Neural progenitor cell (in vitro differentiated cells): ENCODE data around the gene SYNE3. TPM values are rescaled to one million over a fixed set of nuclear protein-coding genes. Genes with fewer than 3 reads are reported as not detected.

Experiments
- DNase-seq: peaks from one replicate; pipeline ENCODE4 v3.0.0-alpha.2; 2016; ENCODE audit warnings: low spot score
- H2AFZ ChIP-seq: fragments of 200-600 bp; sonication (generic); replicated peaks from 2 replicates; pipeline ENCODE4 v1.6.1; 2016; ENCODE audit warnings: antibody characterized with exemption
- H3F3A ChIP-seq: fragments of 200-600 bp; sonication (generic); 2 replicates; pipeline ENCODE4 v1.6.1; 2016; ENCODE audit warnings: antibody characterized with exemption, low read depth
- H3K27ac ChIP-seq: fragments of 200-600 bp; sonication (generic); 2 replicates; pipeline ENCODE4 v1.5.1; 2016; ENCODE audit warnings: mild to moderate bottlenecking
- H3K27me3 ChIP-seq: fragments of 200-600 bp; sonication (generic); 2 replicates; pipeline ENCODE4 v1.6.1; 2016; ENCODE audit warnings: mild to moderate bottlenecking, moderate library complexity
- H3K36me3 ChIP-seq: fragments of 200-600 bp; sonication (generic); 2 replicates; pipeline ENCODE4 v1.5.1; 2016
- H3K4me1 ChIP-seq: fragments of 200-600 bp; sonication (generic); 2 replicates; pipeline ENCODE4 v1.6.1; 2016; ENCODE audit warnings: mixed run types
- H3K4me2 ChIP-seq: fragments of 200-600 bp; sonication (generic); 2 replicates; pipeline ENCODE4 v1.6.1; 2016
- H3K4me3 ChIP-seq: fragments of 200-600 bp; sonication (generic); 2 replicates; pipeline ENCODE4 v1.5.1; 2016
- H3K79me2 ChIP-seq: fragments of 200-600 bp; sonication (generic); 2 replicates; pipeline ENCODE4 v1.6.1; 2016; ENCODE audit warnings: low read depth
- H3K9ac ChIP-seq: fragments of 200-600 bp; sonication (generic); 2 replicates; pipeline ENCODE4 v1.6.1; 2016
- H3K9me3 ChIP-seq: fragments of 200-600 bp; sonication (generic); 2 replicates; pipeline ENCODE4 v1.5.1; 2016; ENCODE audit warnings: low read depth
- H4K20me1 ChIP-seq: fragments of 200-600 bp; sonication (generic); 2 replicates; pipeline ENCODE4 v1.6.1; 2016; ENCODE audit warnings: low read depth
- H3K27ac Mint-ChIP-seq: 3 replicates; pipeline ENCODE4 v1.8.0; 2021; ENCODE audit warnings: mixed read lengths
- H3K27me3 Mint-ChIP-seq: 2 replicates; pipeline ENCODE4 v1.8.0; 2022; ENCODE audit warnings: low read depth, mild to moderate bottlenecking, inconsistent platforms, moderate library complexity, mixed read lengths; ENCODE audit not compliant: insufficient read depth
- H3K36me3 Mint-ChIP-seq: 3 replicates; pipeline ENCODE4 v1.8.0; 2021; ENCODE audit warnings: mixed read lengths
- H3K4me1 Mint-ChIP-seq: 3 replicates; pipeline ENCODE4 v1.8.0; 2021; ENCODE audit warnings: mixed read lengths
- H3K4me3 Mint-ChIP-seq: 3 replicates; pipeline ENCODE4 v1.8.0; 2021; ENCODE audit warnings: mild to moderate bottlenecking, moderate library complexity, mixed read lengths
- H3K9me3 Mint-ChIP-seq: 3 replicates; pipeline ENCODE4 v1.8.0; 2020; ENCODE audit warnings: mixed read lengths
- EZH2 ChIP-seq: fragments of 200-600 bp; sonication (generic); IDR thresholded peaks from 2 replicates; pipeline ENCODE4 v1.6.1; 2017; ENCODE audit warnings: antibody characterized with exemption, mild to moderate bottlenecking, moderate library complexity
- EZH2phosphoT487 ChIP-seq: fragments of 200-600 bp; sonication (generic); IDR thresholded peaks from 2 replicates; pipeline ENCODE4 v1.6.1; 2017; ENCODE audit warnings: antibody characterized with exemption
- total RNA-seq: library from RNA; depleted of rRNA; stranded (reverse); fragments of >200 nt; gene quantifications from 2 replicates; pipeline ENCODE4 v1.2.3, GENCODE V29; 2015; ENCODE audit warnings: low replicate concordance
- TF ChIP-seq, protein P1 (sequence below): fragments of 200-600 bp; sonication (generic); IDR thresholded peaks from 2 replicates; pipeline ENCODE4 v1.5.1; 2017; ENCODE audit warnings: antibody characterized with exemption, mild to moderate bottlenecking

SYNE3 gene
- total RNA-seq, 1 donor from 2014 or later: 0.06 TPM

GRCh38 chr14:95521001-95521400 lies 4.6 kb upstream of the SYNE3 start:
- Histone ChIP-seq H3K9me3 (no peaks in the 10 kb centered on the region), H3K79me2 (no peaks in the 10 kb centered on the region), H3K9ac (no peak overlapping the region), H3K4me2 (no peak overlapping the region), H3K36me3 (no peaks in the 10 kb centered on the region), H3K4me3 (no peak overlapping the region), H3K27me3 (peaks cover 46% of the 10 kb centered on the region), H4K20me1 (peaks cover 3% of the 10 kb centered on the region), H3F3A (peaks cover 13% of the 10 kb centered on the region), H3K27ac (no peak overlapping the region), H2AFZ (no peak overlapping the region), H3K4me1 (peaks cover 6% of the 10 kb centered on the region)
- Mint-ChIP-seq H3K9me3 (no peaks in the 10 kb centered on the region), H3K27me3 (peaks cover 13% of the 10 kb centered on the region), H3K4me1 (peaks cover 6% of the 10 kb centered on the region), H3K4me3 (no peak overlapping the region), H3K36me3 (no peaks in the 10 kb centered on the region), H3K27ac (no peak overlapping the region)
- TF ChIP-seq EZH2 (no peak), EZH2phosphoT487 (no peak)
- TF ChIP-seq, protein P1, sequence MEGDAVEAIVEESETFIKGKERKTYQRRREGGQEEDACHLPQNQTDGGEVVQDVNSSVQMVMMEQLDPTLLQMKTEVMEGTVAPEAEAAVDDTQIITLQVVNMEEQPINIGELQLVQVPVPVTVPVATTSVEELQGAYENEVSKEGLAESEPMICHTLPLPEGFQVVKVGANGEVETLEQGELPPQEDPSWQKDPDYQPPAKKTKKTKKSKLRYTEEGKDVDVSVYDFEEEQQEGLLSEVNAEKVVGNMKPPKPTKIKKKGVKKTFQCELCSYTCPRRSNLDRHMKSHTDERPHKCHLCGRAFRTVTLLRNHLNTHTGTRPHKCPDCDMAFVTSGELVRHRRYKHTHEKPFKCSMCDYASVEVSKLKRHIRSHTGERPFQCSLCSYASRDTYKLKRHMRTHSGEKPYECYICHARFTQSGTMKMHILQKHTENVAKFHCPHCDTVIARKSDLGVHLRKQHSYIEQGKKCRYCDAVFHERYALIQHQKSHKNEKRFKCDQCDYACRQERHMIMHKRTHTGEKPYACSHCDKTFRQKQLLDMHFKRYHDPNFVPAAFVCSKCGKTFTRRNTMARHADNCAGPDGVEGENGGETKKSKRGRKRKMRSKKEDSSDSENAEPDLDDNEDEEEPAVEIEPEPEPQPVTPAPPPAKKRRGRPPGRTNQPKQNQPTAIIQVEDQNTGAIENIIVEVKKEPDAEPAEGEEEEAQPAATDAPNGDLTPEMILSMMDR: no peak
- no peak for DNase-seq

GRCh38 chr14:95520346-95520745 lies 3.9 kb upstream of the SYNE3 start:
- H3K4me3 Mint-ChIP-seq: no peak overlapping the region
- no peak overlapping the region for H3K4me2 ChIP-seq
- H4K20me1 ChIP-seq: peaks cover 7% of the 10 kb centered on the region
- H3K4me1 ChIP-seq: peaks cover 13% of the 10 kb centered on the region
- no peak overlapping the region for H3K27ac Mint-ChIP-seq
- peaks cover 52% of the 10 kb centered on the region for H3K27me3 ChIP-seq
- peaks cover 13% of the 10 kb centered on the region for H3F3A ChIP-seq
- peaks cover 16% of the 10 kb centered on the region for H3K27me3 Mint-ChIP-seq
- no peak overlapping the region for H2AFZ ChIP-seq
- no peak overlapping the region for H3K4me3 ChIP-seq
- no peaks in the 10 kb centered on the region for H3K9me3 Mint-ChIP-seq
- H3K9me3 ChIP-seq: no peaks in the 10 kb centered on the region
- H3K36me3 ChIP-seq: no peaks in the 10 kb centered on the region
- no peaks in the 10 kb centered on the region for H3K36me3 Mint-ChIP-seq
- H3K27ac ChIP-seq: no peak overlapping the region
- TF ChIP-seq, protein P1: no peak
- no peak overlapping the region for H3K9ac ChIP-seq
- peaks cover 11% of the 10 kb centered on the region for H3K4me1 Mint-ChIP-seq
- H3K79me2 ChIP-seq: no peaks in the 10 kb centered on the region
- no peak for DNase-seq

DNA sequence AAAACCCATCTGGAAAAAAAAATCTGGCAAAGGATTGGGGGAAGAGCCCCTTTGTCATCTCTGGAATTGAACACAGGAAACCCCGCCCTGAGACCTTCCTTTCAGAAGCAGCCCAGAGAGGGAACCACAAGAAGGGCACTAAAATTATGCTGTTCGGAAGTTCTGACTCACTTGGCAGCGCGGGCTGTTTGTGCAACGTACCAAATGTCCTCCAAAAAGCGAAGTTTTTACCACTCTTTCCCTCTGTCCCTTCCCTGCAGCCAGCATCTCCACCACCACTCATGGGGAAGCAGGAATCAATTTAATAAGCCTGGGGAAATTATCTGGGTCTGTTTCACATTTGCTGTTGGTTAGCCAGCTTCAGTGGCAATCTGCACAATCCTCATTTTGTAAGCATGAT lies 3.2 kb upstream of the SYNE3 start:
- no peak for TF ChIP-seq EZH2phosphoT487
- TF ChIP-seq, protein P1: no peak
- no peak for TF ChIP-seq EZH2
- Mint-ChIP-seq H3K36me3 (no peaks in the 10 kb centered on the region), H3K4me3 (no peak overlapping the region), H3K27ac (no peak overlapping the region), H3K9me3 (no peaks in the 10 kb centered on the region), H3K4me1 (peaks cover 17% of the 10 kb centered on the region), H3K27me3 (peaks cover 16% of the 10 kb centered on the region)
- Histone ChIP-seq H3K4me1 (peaks cover 19% of the 10 kb centered on the region), H3K4me3 (no peak overlapping the region), H3F3A (peaks cover 20% of the 10 kb centered on the region), H3K9me3 (no peaks in the 10 kb centered on the region), H4K20me1 (peaks cover 12% of the 10 kb centered on the region), H3K9ac (no peak overlapping the region), H3K27ac (no peak overlapping the region), H3K4me2 (no peak overlapping the region), H2AFZ (no peak overlapping the region), H3K79me2 (no peaks in the 10 kb centered on the region), H3K36me3 (no peaks in the 10 kb centered on the region), H3K27me3 (peaks cover 59% of the 10 kb centered on the region)
- no peak for DNase-seq
